Hindlimb muscle (tissue), 1 donor: ENCODE results near the gene SMIM7. TPM values are rescaled to one million over a fixed set of nuclear protein-coding genes. Genes with fewer than 3 reads are reported as not detected.

Experiments
- DNase-seq: peaks from one replicate; pipeline ENCODE4 v3.0.0-alpha.2; 2013
- polyA plus RNA-seq: library from polyadenylated mRNA; unstranded; fragments of 120-200 nt; gene quantifications from one replicate; pipeline ENCODE4 v1.2.1, GENCODE V29; 2013; ENCODE audit not compliant: insufficient read length

The SMIM7 gene
- polyA plus RNA-seq, 1 donor, result 52.2 TPM

DNA sequence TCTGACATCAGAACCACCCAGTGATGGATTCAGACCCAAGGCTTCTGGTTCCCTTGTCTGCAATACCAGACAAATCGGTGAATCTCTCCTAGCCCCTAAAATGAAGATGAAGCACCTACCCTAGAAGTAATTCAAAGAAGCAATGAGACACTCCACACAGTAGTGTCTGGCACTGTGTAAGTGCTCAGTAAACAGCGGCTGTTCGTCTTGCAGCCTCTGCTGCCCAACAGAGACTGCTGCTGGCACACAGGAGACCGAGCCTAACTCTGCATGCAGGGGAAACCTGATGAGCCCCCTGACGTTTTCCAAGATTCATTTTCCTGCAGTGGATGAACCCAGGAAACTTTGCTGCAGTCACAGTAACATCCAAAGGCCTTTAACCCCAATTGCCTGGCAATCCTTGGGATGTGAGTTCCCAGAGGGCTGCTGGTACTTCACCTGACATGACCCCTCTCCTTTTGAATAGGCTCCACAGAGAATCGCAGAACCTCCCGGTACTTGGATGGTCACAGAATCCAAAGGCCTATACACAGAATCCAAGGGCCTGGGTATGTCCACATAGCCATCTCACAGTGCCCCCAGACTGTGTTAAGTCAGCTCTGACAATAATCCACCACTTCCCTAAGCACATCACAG, 38.7 kb downstream of the SMIM7 start:
- no peak for DNase-seq

DNA sequence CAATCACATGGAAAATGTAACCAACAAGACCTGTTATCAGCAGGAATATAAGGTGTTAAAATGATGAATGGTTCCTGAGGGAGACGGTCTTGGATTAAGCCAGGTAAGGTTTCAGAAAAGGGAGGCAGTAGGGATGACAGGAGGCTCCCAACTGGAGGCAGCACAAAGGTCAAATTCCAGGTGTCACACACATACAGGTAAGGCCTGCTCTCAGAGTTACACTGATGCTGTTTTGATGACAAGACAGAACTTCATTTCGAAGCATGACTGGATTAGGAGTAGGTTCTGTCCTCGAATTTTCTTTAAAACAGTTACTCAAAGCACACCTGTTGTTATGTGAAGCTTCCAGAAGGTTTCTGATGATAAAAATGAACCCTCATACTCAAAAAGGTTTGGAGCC, 39.4 kb downstream of the SMIM7 start:
- no peak for DNase-seq

DNA sequence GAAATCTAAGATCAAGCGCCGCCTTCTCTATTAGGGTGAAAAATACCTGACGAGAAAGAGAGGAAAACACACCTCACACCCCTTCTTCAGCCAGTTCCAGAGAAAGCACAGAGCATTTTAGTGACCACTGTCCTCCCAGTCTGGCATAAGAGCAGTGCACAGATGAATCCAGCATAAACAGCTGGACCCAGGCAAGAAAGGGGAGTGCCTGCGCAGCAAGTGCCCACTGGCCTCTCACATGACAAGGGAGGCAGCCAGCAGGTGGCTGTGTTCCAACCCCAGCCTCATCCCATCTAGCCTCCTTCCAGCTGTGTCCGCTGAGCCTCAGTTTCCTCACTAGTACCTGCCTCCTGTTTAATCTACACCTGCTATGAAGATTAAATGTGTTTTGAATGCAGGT, 39.9 kb downstream of the SMIM7 start:
- no peak for DNase-seq

DNA sequence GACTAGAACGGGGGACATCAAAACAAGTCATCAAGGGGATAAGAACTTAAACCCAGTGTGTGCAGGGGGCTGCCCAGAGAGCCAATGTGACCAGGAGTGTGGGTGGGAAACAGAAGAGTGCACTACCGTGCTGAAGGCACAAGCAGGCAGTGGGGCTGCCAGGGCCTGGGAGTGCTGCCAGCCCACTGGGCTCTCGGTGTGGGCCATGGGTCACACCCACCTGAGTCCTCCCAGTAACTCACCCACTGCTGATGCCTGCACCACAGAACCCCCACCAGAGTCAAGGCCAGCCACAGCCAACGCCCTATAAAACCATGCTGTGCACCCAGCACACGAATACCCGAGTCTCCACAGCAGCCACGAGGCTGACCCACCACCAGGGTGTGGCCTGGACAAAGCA, 40.5 kb downstream of the SMIM7 start:
- no peak for DNase-seq

DNA sequence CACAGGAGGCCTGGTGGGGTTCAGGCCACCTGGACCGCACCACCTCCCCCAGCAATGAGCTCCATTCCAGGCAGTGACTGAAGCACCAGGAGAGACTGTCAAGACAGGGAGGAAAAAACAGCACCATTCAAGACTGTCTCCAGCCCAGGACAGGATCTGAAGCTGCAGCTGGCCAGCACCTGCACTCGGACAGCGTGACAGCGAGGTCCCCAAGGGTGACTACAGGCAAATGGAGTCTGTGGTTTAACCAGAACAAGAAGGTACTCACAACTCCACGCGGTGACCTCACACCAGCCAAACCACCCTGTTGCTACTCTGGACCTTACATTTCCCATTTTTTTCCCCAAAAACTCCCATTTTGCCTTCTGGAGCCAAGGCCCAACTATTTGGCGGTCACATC, 41.7 kb downstream of the SMIM7 start:
- no peak for DNase-seq

DNA sequence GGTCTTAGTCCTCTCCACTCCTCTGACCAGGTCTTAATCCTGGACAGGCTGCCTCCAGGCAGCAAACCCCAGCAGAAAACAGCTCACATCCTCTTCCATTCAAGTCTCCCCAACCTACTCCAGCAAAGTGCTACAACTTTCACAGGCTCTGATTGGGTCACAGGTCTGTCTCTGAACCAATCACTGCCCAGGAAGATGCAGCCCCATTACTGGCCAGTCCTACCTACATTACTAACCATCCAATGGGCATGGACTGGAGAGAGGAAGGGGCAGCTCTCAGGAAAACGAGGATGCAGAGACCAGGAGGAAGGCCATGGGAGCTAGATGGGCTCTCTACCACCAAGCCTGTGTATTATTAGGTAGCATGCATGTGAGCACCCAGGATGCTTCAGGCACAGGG, 44.1 kb downstream of the SMIM7 start:
- no peak for DNase-seq

DNA sequence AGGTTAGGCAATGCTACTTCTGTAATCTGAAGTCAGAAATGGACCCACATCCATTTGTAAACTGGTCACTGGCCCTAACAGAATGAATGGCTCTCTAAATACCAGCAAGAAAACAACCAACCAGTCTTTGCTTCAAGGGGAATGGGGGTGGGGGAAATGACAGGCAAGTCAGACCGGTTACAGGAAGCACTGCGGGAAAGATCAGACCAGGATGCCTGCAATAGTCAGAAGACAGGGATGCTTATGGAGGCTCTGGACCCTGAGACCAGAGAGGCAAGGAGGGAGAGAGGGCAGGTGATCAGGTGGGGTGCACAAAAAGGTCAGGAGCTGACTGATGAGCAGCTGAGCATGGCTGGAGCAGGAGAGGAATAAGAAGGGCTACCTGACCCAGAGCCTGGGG, 45.0 kb downstream of the SMIM7 start:
- no peak for DNase-seq

DNA sequence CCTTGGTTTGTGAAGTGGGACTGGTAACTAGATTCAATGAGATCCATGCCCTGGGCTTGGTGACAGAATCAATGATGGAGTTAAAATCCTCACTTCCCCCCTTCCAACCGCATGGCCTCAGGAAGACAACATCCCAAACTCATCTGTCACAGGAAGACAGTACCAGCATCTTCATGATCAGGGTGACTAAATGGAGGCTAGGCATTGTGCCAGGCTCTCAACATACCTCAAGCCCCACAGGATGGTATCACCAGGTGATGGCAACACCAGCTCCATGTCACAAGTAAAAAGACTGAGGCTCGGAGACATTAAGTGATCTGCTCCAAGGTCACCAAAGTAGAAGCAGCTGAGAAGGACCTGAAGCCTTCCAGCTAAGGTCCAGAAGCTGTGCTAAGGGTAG, 46.1 kb downstream of the SMIM7 start:
- DNase-seq, result no peak

DNA sequence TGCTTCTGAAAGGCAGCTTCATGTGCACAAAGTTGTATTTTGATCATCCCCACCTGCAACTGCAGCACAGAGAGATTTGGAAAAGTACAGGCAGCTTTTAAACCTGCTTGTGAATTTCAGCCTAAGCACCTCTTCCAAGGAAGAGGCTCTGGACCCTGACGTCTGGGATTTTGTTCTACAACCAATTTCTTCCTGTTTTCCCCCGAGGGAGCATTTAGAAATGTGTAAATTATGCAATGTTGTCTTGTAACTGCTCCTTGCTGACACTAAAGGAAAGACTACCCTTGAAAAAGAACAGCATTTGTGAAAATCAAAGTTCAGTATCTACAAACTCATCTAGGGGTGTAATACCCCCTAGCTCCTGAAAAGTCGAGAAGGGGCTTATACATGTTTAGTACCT, 47.3 kb downstream of the SMIM7 start:
- no peak for DNase-seq

DNA sequence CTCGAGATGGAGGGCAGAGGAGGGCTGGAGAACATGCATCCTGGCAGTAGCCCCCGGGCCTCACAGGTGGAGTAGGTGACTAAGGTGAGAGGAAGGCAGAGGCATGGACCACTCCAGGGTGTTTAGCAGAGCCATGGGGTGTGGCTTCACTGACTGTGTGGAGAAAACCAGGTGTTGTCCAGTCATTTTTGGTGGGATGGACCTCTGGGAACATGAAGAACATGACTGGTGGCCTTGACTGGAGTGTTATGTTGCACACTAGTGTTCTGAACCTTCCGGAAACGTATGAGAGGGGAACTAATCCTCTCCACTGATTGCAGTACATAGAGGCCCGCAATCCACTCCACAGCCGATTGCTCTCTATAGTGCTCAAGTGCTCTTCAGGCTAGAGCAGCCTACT, 48.8 kb downstream of the SMIM7 start:
- DNase-seq, result no peak

DNA sequence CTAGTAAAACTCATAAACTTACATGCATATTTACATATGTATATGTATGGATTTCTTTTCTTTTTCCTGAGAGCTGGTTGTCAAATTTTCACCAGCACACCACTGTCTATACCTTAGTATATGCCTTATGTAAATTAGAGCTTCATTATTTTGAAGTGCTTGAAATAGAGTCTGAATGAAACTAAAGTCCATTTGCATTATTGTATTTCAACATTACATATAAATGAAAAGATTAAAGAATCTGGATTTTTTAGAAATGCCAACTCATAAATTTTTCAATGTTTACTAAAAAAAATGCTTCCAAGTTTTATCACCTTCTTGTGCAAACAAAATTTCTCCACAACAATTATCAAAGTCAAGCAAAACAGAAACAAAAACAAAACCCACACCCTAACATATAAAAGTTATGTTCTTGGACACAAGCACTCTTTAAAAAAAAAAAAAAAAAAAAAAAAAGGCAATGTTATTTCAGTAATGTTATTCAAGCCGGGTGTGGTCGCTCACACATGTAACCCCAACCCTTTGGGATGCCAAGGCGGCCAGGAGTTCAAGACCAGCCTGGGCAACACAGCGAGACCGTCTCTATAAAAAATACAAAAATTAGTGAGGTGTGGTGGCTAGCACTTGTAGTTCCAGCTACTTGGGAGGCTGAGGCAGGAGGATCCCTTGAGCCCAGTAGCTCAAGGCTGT, 50.3 kb downstream of the SMIM7 start:
- DNase-seq, result no peak

DNA sequence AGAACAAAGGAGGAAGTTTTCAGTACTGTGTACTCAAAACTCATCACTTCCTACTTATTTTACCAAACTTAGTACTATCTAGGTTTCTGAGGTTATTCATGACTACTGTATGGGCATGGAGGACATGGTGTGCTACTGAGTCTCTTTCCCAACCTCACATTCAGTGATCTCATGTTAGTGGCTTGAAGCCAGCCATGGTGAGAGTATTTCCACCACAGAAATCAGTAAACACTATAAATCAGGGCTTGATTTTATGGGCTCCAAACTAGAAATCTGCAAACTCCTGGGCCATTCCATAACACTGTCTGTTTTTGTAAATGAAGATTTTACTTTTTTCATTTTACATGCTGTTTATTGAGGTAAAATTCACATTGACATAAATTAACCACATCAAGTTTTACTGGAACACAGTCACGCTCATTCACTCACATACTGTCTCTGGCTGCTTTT, 51.6 kb downstream of the SMIM7 start:
- no peak for DNase-seq

DNA sequence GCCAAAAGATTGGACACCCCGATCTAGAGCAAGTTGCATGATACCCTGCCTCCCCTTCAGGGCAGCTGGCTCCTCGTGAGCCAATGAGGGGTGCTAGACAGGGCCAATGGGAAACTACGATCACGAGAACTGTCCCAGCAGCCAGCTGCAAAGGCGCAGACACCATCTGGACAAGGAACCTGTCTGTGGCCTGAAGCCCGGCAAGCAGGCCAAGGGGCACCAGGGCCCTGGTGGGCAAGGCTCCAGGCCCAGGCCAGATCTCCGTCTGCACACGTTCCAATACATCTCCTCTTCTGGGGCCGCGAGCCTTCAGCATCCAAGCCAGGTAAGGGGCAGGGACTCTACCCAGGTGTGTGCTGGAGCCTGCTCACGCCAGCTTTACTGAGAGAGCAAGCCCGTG, 52.1 kb downstream of the SMIM7 start:
- no peak for DNase-seq

DNA sequence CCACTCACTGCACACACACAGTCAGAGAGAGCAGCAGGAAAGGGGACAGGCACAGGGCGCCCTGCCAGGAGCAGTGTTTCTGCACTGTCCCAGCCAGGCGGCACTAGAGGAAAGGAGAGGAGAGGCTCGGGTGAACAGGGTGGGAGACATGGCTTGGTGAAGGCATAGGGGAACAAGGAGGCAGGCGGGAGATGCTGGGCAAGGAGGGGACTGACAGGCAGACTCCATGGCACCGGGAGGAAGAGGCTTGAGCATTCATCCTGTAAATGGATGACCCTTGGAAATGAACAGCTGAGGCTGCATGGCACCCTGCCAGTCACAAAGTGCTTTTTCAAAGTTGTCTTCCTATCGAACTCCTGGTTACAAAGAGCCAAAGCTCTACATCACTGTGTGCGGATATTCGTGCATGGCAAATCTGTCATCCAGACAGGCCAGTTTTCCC, 54.4 kb downstream of the SMIM7 start:
- DNase-seq, result no peak

DNA sequence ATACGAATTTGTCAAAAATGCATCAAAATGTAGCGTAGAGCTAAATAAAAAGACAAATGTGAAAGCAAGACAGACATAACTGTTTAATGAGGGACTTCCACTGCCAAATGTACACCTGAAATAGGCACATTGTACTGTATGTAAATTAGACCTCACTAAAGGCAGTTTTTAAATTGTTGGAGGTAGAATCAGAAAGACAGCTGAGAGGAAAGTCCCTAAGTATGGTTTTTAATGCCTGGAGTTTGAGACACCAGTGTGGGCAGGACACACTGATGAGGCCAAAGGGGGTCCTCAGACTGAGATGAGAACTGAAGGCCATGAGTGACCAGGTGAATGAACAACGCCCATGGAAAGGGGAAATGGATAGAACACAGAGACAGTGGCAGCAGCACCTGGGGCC, 54.8 kb downstream of the SMIM7 start:
- DNase-seq, result no peak

DNA sequence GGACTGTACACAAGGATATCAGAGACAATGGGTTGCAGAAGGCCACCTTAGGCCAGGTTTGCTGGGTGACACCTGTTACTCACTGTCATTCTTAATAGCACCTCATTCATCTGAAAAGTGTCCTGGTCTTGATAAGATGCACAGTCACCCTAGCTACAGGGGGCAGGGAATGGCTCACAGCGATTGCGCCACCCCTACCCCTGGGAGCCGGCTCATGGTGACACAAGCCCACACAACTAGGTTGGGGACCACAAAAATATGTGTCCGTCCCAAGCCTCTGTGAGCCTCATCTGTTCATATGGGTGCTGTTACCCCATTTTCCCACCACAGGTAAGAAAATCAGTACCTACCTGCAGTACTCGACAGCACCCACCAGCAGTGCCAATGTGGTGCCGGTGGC, 55.3 kb downstream of the SMIM7 start:
- no peak for DNase-seq

DNA sequence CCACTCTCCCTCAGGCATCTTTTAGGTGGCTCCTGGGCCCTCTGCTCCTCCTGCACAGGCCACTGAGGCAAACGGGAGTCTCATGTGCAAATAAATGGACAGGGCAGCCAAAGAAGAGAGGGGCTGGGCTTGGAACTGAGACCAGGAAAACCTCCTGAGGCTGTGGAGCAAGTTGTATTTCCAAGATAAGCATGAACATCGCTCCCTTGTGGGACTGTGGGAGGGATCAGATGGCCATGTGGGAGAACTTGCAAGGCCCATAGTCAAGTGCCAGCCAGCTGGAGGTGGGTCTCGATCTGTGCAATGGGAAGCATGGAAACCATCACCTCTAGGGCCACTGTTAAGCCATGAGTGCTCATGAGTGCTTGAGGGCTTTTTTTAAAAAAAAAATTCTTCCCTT, 56.9 kb downstream of the SMIM7 start:
- no peak for DNase-seq

DNA sequence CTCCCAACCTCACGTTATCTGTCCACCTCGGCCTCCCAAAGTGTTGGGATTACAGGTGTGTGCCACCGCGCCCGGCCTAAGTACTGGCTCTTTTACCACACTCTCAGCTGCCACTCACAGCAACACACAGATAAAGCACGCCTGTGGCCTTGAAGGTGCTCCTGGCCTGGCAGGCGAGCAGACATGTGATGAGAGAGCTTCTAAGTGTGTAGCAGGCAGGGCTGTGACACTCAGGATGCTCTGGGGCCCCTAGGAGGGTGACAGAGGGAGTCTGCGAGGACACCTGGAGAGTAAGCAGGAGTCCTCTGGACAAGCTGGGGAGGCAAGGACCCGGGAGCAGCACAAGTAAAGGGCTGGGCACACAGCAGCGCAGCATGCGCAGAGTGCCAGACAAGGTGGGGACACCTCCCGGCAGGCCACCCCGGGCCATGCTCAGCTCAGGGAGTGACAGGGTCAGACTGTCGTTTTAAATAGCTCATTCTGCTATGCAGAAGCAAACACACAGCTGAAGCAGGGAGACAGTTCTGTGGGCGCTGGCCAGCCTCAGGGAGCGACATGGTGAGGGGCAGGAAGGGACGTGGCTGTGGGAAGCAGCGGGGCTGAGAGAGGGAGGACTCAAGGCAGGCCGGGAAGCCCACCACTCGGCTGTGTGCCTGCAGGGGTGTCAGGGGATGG, 58.4 kb downstream of the SMIM7 start:
- DNase-seq, result no peak

DNA sequence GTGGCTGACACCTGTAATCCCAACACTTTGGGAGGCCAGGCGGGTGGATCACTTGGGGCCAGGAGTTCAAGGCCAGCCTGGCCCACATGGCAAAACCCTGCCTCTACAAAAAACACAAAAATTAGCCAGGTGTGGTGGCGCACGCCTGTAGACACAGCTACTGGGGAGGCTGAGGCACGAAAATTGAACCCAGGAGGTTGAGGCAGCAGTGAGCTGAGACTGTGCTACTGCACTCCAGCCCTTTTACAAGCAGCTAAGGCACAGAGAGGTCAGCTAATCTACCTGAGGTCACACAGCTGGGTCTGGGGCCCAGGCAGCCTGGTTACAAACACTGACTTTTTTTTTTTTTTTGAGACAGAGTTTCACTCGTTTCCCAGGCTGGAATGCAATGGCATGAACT, 59.1 kb downstream of the SMIM7 start:
- no peak for DNase-seq

DNA sequence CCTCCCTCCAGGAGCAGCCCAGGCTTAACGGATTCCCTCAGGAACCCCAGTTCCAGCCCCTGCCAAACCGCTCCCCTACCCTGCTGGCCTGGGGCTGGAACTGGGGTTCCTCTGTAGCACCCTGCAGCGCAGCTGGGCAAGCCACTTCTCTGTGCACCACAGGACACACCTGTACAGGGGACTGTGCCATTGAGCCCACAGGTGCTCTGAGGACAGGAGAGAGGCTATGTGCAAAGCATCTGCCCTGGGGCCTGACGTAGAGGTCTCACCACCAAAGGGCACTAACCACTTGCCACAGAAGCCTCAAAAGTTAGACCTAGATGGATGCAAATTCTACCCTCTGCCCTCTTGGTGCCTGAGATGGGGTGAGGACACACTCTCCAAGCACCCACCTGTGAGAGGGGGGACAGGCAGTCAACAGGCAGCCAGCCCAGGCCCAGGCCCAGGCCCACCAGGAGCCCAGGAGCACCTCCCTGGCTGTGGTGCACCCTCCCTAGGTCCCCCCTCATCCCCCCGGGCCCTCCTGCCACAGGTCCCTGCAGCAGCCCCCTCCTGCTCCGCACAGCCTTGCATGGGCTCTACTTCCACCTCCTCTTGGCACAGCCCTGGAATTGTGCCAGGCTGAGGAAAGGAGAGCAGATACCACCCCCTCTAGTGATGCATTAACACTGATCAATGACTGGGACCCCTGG, 60.1 kb downstream of the SMIM7 start:
- DNase-seq, result no peak

DNA sequence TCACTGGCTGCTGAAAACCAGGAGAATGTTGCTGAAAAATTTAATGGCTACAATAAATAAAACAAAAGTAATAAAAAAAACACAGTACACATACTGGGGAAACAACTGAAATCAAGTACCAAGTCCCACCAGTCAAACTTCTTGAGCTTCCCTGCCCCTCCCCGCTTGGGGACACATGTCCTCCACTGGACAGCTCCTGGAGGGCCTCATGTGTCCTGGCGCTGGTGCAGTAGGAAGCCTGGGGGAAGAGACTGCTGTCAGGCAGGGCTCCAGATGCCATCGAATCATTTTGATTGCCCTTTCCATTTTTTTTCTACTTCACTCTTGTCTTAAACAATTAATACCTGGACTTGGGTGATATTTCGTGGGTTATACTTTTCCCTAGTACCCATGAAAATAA, 61.1 kb downstream of the SMIM7 start:
- DNase-seq, result no peak

DNA sequence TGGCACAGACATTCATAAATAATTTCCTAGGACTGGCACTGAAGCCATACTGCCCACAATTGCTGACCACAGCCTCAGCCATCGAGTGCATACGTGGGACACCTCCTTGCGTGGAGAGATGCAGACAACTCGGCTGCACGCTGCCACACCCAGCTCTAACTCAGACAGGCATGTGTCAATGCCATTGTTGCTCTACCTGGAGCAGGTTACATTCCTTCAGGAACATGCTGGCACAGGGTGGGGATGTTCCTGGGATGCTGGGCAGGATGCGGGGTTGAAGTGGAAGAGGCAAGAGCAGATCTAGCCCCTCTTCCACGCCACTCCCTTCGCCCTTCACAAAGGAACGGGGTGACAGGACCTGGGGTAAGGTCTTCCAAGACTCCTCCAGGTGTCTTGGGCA, 63.5 kb downstream of the SMIM7 start:
- DNase-seq, result no peak
